HG02943 (cell line): ENCODE results near the gene CEP68.

Experiments
- ATAC-seq: cut with Tn5 transposase; IDR thresholded peaks from one replicate; pipeline ENCODE4 v1.9.1; 2021; ENCODE audit warnings: mild to moderate bottlenecking, low read depth, moderate library complexity; ENCODE audit not compliant: unreplicated experiment

The CEP68 gene

DNA sequence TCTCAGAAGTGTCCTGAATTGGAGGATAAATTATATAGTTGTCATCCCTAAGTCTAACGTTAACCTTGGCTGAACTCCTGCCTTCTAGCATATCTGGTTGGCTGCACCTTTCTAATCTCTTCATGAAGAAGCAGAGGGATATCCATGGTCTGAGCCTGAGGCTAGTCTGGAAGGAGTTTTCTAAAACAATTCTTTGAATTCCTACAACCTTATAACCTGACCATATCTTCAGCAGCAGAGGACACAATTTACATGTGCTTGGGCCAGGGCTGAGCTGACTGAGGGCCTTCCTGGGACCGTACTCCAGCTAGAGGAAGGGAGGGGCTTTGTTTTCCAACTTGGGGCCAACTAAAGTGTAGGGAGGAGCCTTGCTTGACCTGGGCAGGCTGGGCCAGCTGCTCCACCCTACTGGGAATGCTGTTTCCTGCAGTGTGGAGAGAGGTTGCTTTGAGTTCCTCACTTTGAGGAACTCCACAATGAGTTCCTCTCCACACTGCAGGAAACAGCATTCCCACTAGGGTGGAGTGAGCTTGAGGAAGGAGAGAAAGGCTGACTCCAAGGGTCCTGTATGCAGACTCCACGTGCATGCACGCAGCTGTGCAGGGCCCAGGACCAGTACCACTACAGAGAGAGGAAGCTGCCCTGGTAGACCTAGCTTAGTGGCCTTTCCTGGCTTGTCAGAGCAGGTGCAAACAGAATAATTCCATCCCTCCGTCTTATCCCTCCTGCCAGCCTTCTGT lies 19.6 kb downstream of the CEP68 start:
- no peak for ATAC-seq

DNA sequence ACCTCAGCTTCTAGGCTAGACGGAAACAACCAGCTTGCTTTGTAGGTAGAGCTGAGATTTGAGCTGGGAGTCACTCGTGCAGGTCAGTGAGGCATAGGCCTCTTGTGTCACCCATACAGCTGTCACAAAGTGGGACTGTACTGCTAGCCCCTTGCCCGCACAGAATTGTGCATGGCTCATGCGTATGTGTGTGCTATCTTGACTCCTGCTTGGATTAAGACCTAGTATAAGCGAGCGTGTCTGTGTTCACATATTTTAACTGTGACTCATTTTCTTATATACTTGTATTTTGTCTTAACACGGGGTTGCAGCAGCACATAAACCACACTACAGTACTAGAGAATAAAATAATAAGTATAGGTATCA lies 20.1 kb downstream of the CEP68 start:
- ATAC-seq = no peak

DNA sequence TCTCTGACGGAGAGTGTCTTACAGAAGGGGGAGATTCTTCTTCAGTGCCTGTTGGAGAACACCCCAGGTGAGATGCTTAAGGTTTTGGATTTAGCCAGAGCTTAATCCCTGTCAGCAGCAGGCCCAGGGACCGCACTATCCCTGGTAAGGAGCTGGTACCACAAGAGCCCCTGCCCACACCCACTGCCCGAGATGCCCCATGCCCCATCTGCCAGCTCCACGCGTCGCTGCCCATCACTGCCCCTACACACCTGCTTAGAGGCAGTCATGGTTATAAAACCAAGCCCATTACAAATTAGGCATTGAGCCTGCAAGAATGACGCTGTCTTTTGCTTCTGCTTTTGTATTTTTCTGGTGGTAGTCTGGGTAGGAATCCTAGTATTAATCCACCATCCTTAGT lies 21.7 kb downstream of the CEP68 start:
- ATAC-seq = no peak

DNA sequence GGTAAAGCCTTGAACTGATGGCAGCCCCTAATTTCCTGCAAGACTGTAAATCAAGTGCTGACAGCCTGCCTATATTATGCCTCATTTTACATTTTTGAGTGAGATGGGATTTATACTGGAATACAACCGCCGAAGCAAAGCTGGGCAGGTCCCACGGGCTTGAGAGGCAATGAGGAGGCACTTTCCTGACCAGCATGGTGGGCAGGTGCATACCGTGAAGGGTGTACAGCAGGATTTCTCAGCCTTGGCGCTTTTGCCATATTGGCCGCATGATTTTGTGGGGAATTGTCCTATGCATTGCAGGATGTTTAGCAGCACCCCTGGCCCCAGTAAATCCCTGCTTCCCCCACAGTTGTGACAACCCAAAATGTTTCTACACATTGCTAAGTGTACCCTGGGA lies 22.8 kb downstream of the CEP68 start:
- ATAC-seq = no peak

DNA sequence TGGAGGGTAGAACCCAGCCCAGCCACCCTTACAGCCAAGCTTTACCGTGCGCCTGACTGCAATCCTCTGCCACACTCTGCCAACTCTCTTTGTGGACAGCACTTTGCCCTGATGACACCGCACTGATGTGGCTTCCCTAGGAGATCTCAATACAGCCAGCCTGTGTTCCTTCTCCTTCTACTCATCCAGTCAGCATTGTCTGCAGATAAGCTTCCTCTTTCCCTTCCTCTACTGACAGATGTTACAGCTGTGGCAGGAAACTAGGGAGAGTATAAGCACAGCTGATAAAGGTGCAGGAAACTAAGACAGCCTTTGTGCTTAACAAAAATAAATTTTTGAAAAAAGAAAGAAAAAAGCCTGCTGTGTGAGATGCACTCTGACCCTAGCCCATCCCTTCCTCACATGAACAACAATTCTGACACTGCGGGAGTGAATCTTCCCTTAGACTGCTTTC lies 25.0 kb downstream of the CEP68 start:
- ATAC-seq = no peak

DNA sequence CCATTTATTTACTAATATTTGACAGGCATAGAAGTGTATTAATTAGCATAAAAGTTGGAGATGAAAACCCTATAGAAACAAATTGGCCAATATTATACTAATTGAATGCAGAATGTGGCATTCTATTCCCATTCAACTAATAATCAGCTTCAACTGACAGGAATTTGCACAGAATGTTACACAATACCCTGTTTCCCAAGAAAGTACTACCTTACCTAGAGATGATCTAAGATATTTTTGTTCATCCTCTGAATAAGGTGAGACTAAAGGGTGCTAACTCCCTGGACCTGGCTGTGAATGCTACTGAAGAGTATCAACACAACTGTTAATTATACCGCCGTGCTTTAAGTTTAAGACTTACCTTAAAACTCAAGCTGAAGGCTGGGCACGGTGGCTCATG lies 28.9 kb downstream of the CEP68 start:
- ATAC-seq = no peak

DNA sequence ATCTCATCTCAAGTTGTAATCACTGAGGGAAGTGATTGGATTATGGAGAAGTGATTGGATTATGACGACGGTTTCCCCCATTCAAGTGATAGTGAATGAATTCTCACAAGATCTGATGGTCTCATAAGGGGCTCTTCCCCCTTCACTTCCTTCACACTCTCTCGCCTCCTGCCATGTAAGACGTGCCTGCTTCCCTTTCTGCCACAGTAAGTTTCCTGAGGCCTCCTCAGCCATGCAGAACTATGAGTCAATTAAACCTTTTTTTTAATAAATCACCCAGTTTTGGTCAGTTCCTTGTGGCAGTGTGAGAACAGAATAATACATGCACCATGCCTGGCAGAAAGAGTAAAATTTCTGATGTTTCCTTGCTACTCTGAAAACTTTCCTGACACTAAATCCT lies 36.6 kb downstream of the CEP68 start:
- ATAC-seq = no peak

DNA sequence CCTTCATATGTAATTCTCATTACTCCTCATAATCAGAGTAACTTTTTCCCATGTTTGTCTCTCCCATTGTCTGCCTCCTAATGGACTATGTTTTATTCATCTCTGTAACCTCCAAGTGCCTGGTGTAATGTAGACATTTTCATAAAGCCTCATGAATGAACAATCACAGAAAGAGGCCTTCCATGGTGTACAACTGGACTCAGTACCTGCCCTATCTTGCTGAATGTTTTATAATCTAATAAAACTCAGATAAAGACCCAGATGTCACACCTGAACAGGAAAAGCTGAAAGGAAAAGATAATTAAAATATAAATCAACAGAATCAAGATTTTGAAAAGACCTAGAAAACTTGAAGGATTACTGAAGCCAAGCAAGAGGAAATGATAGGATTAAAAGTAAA lies 37.0 kb downstream of the CEP68 start:
- no peak for ATAC-seq

DNA sequence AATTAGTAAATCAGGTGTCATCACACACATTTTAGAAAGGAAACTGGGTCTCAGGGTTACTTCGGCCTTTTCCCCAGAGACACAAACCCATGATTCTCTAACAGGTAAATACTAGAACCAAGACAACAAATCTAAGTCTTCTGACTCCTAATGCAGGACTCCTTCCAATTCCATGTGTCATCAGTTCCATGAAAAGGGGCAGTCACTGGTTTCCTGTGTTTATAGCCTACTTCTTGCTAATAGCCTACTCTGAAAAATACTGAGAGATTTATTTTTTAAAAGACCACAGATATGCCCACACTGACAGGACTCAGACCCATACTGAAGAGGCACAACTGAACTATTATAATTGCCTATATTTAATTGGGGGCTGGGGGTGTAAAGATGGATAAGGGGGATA lies 40.7 kb downstream of the CEP68 start:
- ATAC-seq = no peak

DNA sequence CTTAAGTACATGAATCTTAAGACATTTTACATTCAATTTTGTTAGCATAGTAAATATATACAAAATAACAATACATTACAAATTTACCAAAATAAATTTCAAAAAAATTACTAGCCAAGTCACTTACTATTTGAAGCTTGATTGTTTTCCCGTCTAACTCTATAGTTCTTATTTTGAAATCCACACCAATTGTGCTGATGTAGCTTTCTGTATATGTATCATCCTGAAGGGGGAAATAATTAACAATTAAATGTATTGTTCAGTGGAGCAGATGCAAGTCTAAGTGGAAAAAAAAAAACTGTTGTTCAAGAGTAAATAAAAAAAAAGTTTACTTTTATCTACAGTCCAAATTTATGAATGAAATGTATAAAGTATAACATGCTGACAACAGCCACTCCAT lies 41.6 kb downstream of the CEP68 start:
- no peak for ATAC-seq

DNA sequence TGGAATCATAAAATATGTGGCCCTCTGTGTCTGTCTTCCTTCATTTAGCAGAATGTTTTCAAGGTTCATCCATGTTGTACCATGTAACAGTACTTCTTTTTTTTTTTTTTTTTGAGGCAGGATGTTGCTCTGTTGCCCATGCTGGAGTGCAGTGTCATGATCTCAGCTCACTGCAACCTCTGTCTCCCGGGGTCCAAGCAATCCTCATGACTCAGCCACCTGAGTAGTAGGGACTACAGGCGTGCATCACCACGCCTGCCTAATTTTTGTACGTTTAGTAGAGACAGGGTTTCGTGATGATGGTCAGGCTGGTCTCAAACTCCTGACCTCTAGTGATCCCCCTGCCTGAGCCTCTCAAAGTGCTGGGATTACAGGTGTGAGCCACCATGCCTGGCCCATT lies 42.5 kb downstream of the CEP68 start:
- no peak for ATAC-seq

DNA sequence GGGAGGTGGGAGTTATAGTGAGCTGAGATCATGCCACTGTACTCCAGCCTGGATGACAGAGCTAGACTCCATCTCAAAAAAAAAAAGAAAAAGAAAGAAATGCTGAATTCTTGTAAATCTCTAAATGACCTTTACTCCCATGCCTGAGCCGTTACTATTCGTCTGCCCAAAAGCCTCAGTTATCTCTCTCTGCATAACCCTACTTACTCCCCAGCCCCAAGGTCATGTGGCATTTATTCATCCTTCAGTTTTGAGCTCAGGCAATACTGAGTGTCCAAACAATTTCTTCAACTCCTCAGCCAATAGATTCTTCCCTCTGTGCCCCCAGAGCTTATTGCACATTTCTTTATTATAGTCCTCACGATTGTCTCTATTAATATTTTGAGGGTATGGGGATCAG lies 44.9 kb downstream of the CEP68 start:
- ATAC-seq = no peak

DNA sequence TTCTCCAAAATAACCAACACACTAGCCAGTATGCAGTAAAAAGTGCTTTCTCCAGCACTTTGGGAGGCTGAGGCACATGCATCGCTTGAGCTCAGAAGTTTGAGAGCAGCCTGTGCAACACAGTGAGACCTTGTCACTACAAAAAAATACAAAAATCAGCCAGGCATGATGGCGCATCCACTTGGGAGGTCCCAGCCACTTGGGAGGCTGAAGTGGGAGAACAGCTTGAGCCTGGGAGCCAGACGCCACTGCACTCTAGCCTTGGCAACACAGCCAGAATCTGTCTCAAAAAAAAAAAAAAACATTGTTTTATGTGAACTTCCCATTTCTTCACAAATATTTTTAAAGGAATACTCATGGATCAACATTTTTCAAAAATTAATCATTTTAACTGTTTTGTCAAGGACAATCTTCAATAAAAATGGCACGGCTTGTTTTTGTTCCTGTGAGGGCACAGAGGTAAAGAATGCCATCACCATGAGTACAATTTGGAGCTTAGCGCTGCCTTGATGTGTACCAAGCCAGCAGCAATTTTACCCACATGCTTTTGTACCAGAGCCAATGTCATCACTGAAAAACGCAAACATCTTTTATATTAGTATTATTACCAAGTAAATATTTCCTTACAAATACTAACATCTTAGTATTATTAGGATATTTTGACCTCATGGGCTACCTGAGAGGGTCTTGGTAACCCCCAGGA lies 46.9 kb downstream of the CEP68 start:
- ATAC-seq = no peak

DNA sequence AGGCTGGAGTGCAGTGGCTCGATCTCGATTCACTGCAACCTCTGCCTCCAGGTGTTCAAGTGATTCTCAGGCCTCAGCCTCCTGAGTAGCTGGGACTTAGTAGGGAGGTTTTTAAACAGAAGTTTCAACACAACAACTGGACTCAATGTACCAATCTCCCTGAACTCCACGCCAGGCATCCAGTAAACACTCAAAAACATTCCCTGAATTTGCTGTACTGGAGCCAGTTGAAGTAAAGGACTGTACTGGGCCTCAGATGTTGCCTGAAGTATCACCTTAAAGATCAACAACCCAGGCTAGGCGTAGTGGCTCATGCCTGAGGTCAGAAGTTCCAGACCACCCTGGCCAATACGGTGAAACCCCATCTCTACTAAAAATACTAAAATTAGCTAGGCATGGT lies 51.3 kb downstream of the CEP68 start:
- ATAC-seq = no peak

DNA sequence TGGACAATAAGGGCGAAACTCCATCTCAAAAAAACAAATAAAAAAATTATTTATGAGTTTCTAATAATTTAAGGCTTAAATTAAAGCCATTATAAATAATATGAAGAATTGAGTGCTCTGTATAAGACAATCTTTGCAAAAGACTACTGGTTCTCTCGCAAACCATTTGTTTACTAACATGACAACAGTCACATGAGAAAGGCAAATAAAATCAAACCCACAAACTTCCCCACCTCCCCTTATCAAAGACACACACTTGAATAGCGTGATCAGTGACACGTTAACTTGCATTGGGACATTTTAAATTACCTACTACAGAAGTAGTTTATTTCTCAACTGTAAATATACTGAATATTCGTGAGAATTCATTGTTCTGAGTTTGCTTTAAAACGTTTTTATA lies 52.6 kb downstream of the CEP68 start:
- no peak for ATAC-seq

DNA sequence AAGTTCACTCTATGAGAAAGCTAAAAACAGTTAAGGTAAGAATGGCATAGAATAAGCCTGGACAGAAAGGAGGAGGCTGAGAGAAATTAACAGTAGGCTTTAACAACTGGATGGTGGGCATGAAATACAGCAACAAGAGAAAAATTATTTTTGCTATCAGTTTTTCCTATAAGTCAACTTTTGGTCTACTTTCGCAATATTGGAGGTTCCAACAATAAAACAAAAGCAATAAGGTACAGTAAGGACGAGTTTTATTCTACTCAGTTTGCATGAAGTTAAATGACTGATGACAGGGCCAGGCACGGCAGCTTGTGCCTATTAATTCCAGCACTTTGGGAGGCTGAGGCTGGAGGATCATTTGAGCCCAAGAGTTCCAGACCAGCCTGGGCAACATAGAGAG lies 56.4 kb downstream of the CEP68 start:
- no peak for ATAC-seq

DNA sequence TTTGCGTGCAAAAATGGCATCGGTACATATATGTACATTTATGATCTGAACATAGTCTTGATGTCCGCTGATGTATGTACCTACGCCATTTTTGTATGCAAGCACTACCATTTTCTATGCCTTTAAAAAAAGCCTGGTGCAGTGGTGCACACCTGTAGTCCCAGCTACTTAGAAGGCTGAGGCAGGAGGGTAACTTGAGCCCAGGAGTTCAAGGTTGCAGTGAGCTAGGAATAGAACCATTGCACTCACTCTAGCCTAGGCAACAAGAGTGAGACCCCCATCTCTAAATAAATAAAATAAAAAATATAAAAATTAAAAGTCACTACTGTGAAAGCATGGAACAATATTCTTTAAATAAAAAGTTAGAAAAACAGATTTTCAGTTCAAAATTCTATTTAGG lies 57.0 kb downstream of the CEP68 start:
- ATAC-seq = no peak

DNA sequence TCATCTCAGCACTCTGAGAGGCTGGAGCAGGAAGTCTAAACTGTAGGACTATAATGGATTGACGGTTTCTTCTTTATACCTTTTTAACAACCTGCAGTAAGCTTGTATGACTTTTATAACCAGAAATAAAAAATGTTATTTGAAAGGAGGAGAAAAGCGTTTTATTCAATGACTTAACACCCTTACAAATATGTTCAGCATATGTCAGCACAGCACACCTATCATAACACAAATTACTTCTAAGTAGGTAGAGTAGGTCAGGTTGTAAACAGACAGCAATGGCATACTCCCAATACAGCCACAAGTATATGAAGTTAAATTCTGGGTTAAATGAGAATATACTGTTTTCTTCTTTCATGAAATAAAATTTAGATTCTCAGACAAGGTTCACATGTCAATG lies 57.6 kb downstream of the CEP68 start:
- ATAC-seq = no peak

DNA sequence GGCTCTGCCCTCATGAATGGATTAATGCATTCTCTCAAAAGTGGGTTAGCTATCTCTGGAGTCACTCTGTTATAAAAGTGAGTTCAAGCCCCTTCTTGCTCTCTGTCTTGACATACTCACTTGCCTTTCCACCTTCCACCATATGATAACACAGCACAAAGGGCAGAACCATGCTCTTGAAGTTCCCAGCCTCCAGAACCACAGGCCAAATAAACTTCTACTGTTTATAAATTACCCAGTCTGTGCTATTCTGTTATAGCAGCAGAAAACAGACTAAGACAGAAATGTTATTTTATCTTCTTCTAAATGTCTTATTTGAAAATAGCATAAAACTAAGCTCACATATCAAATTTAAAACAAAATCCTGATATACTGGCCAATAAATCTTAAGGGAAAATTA lies 58.7 kb downstream of the CEP68 start:
- no peak for ATAC-seq

DNA sequence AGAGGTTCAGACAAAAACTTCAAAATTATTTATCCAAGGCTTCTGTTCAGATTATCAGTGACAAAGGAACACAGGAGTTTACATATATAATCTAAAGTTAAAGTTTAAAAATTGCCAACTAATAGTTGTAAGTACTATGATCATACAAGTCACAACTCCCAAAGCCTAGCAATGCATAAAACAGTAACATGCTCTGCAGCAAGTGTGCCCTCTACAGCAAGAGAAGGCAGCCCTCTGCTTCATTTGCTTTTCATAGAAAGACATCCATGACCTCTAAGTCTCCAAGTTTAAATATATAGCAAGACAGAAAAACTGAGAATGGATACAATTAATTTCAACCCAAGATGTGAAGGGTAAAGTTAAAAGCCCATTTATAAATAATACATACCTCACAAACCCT lies 60.4 kb downstream of the CEP68 start:
- no peak for ATAC-seq

DNA sequence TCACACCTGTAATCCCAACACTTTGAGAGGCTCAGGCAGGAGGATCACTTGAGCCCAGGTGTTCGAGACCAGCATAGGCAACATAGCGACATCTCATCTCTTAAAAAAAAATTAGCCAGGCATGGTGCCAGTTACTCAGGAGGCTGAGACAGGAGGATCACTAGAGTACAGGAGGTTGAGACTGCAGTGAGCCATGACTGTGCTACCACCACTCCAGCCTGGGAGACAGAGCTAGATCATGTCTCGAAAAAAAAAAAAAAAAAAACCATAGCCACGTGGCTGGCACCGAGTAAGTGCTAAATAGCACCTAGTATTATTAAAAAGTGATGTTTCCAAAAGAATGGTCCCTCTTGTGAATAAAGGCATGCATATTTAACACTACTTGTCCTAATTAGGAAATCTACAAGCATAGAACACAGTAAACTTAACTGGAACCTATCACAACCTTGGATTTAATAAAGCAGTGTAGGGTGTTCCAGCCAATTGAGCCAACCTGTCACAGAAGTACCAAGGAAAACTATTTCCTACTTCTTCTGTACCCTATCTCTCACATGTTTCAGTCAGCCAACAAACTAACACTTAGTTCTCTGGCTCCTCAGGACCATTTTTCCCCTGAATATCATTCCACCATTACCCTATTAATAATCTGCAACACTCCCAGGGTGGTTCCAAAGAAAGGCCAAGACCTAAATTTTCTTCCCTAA lies 64.9 kb downstream of the CEP68 start:
- ATAC-seq = no peak

DNA sequence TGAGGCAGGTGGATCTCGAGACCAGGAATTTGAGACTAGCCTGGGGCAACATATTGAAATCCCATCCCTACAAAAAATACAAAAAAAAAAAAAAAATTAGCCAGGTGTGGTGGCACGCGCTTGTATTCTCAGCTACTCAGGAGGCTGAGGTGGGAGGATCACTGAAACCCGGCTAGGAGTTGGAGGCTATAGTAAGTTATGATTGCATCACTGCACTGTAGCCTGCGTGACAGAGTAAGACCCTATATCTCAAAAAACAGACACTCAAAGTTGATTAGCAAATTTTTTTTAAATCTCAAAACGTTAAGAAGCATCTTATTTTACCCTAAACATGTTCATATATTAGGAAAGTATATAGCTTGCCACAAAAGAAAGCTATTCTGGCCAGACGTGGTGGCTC lies 66.1 kb downstream of the CEP68 start:
- no peak for ATAC-seq
